Panc1 (cell line): ENCODE measurements around the gene SDK2.

Experiments
- CTCF ChIP-seq: fragments of 450-650 bp; IDR thresholded peaks from 2 replicates; pipeline ENCODE4 v1.5.1; 2017; ENCODE audit warnings: mild to moderate bottlenecking
- TCF7L2 ChIP-seq: IDR thresholded peaks from 2 replicates; pipeline ENCODE4 v1.6.1; 2011; ENCODE audit warnings: mild to moderate bottlenecking, low read depth, low read length, inconsistent platforms

GRCh38 chr17:73628642-73629552 is 15.3 kb downstream of the SDK2 start:
- TF ChIP-seq CTCF (no peak), TCF7L2 (no peak)
